ENCODE results near the gene PARD3.

GRCh38 chr10:34593374-34593890 is 221.7 kb downstream of the PARD3 start:
- TF ChIP-seq CTCF (IDR thresholded peaks at IDR 0.05) (no peak), POLR2A (IDR thresholded peaks at IDR 0.05) (no peak)
